ENCODE results near the gene YEATS4.
A peak's percentile ranks its signal among the peaks of the same experiment; 100 is the strongest.

The YEATS4 gene

GRCh38 chr12:69343357-69343756 lies 16.2 kb upstream of the YEATS4 start:
- no peak for DNase-seq

- no peak for DNase-seq
Measured at GRCh38 chr12:69343885-69344612, 15.5 kb upstream of the YEATS4 start.

- DNase-seq = no peak
Measured at GRCh38 chr12:69345077-69345476, 14.5 kb upstream of the YEATS4 start.

GRCh38 chr12:69345742-69346141 lies 13.8 kb upstream of the YEATS4 start:
- DNase-seq = no peak

- no peak for DNase-seq
Measured at GRCh38 chr12:69348162-69348938, 11.2 kb upstream of the YEATS4 start, which contains the start of gene LYZ. Gene LYZ, plus strand, starts transcription at chr12:69348381. Its CDS starts 28 bp downstream, at chr12:69348409.

- no peak for DNase-seq
Measured at GRCh38 chr12:69350002-69350626, 9.4 kb upstream of the YEATS4 start.

GRCh38 chr12:69350777-69351176 lies 8.8 kb upstream of the YEATS4 start:
- DNase-seq = no peak

GRCh38 chr12:69351462-69352236 lies 7.9 kb upstream of the YEATS4 start:
- no peak for DNase-seq

- DNase-seq = no peak
Measured at GRCh38 chr12:69352904-69353303, 6.6 kb upstream of the YEATS4 start.

GRCh38 chr12:69354172-69354555 lies 5.4 kb upstream of the YEATS4 start:
- DNase-seq = no peak

GRCh38 chr12:69354556-69355187 lies 4.9 kb upstream of the YEATS4 start:
- DNase-seq = peak; percentile 72

- no peak for DNase-seq
Measured at GRCh38 chr12:69355363-69356028, 4.0 kb upstream of the YEATS4 start.

GRCh38 chr12:69360348-69360672 lies 767 bp downstream of the YEATS4 start:
- DNase-seq = no peak

GRCh38 chr12:69366796-69367195 lies 7.3 kb downstream of the YEATS4 start:
- DNase-seq = no peak

- DNase-seq = no peak
Measured at GRCh38 chr12:69368171-69368570, 8.6 kb downstream of the YEATS4 start.

GRCh38 chr12:69383074-69383473 lies 23.5 kb downstream of the YEATS4 start:
- DNase-seq = no peak

- no peak for DNase-seq
Measured at GRCh38 chr12:69385038-69385437, 25.5 kb downstream of the YEATS4 start.

- no peak for DNase-seq
Measured at GRCh38 chr12:69386921-69387320, 27.4 kb downstream of the YEATS4 start.

GRCh38 chr12:69388371-69388770 lies 28.8 kb downstream of the YEATS4 start:
- peak; percentile 33 for DNase-seq

GRCh38 chr12:69389831-69390230 lies 30.3 kb downstream of the YEATS4 start:
- peak; percentile 2 for DNase-seq

- DNase-seq = no peak
Measured at GRCh38 chr12:69392179-69392928, 32.8 kb downstream of the YEATS4 start.

Data from NCI-H82 (cell line).